Activated T-cell treated with anti-CD3 and anti-CD28 coated beads, Interleukin-2, amount 50 U/mL, for 4 hours (primary cell): ENCODE data around the gene CASP12. TPM values are rescaled to one million over a fixed set of nuclear protein-coding genes. Genes with fewer than 3 reads are reported as not detected.
A peak's percentile ranks its signal among the peaks of the same experiment; 100 is the strongest.

Experiments
- ATAC-seq, 2 donors: fragments of 200-7000 bp; cut with Tn5 transposase; one replicate each; pipeline ENCODE4 v1.10.0; 2021
- DNase-seq: peaks from one replicate; pipeline ENCODE4 v3.0.0-alpha.2; 2020
- H3K27me3 Mint-ChIP-seq: one replicate; pipeline ENCODE4 v1.8.0; 2021; ENCODE audit warnings: low read depth, mixed read lengths
- H3K36me3 Mint-ChIP-seq: one replicate; pipeline ENCODE4 v1.8.0; 2022; ENCODE audit warnings: mixed read lengths; ENCODE audit not compliant: insufficient read depth
- H3K4me1 Mint-ChIP-seq: one replicate; pipeline ENCODE4 v1.8.0; 2021; ENCODE audit warnings: low read depth, mixed read lengths
- H3K4me3 Mint-ChIP-seq: one replicate; pipeline ENCODE4 v1.8.0; 2021; ENCODE audit warnings: mild to moderate bottlenecking, moderate library complexity, mixed read lengths
- H3K9me3 Mint-ChIP-seq: one replicate; pipeline ENCODE4 v1.8.0; 2021; ENCODE audit warnings: mixed read lengths
- total RNA-seq, 3 donors: library from RNA; stranded (reverse); gene quantifications; one replicate each; pipeline ENCODE4 v1.2.1, GENCODE V29; 2021

The CASP12 gene
- total RNA-seq, 3 donors from 2014 or later = 0.23 TPM; not detected in 2

DNA sequence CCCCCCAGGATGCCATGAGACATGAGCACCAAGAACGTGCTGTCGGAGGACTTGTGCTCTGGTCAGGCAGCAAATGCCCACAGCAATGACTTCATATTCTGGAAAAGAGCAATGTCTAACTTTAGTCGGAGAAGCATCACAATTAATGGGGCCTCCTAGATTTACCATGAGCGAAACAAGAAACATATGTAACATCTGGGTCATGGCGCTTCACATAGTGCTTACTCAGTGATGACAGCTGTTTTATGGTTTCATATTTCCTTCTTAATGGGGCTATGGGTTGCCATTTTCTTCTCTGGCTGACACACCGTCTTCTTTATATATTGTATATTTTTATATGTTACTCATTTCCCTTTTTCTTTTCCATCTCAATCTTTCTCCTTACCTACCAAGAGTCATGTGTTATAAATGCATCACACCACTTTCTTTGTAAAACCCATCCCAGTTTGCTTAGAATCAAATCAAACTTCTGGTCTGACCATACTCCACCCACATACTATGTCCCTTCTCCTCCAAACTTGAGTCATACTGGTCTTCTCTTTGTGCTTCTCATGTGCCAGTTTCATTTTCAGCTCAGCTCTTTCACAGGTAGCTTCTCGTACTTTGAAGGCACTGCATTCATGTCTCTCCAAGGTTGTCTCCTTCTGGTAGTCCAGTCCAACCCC is 9.4 kb upstream of the CASP12 start:
- peaks cover 27% of the 10 kb centered on the region for H3K4me1 Mint-ChIP-seq
- H3K27me3 Mint-ChIP-seq = no peaks in the 10 kb centered on the region
- H3K9me3 Mint-ChIP-seq = no peaks in the 10 kb centered on the region
- peaks cover 25% of the 10 kb centered on the region for H3K36me3 Mint-ChIP-seq
- ATAC-seq = peak; percentile 71 to 86
- peak overlapping the region; percentile 7 for H3K4me3 Mint-ChIP-seq
- no peak for DNase-seq

DNA sequence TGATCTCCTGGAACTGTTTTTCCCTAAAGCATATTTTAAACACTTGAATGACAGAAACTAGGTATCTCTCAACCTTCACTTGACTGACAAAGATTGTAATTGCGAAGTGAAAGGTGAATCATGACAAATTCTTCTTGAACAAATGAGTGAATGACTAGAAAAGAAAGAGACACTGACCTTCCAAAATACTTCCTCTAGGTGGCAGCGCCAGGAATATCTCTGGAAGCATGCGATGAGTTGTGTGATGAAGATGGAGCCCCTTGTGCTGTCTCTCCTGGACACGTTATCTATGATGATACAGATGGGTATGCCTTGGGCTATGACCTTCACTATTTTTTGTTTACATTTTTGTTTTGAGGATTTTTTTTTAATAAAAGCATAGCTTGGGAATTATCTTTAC is 7.0 kb upstream of the CASP12 start:
- Mint-ChIP-seq H3K36me3 (peaks cover 40% of the 10 kb centered on the region), H3K27me3 (no peaks in the 10 kb centered on the region), H3K4me3 (no peak overlapping the region), H3K4me1 (peaks cover 30% of the 10 kb centered on the region), H3K9me3 (no peaks in the 10 kb centered on the region)
- ATAC-seq (no peak), DNase-seq (no peak)

DNA sequence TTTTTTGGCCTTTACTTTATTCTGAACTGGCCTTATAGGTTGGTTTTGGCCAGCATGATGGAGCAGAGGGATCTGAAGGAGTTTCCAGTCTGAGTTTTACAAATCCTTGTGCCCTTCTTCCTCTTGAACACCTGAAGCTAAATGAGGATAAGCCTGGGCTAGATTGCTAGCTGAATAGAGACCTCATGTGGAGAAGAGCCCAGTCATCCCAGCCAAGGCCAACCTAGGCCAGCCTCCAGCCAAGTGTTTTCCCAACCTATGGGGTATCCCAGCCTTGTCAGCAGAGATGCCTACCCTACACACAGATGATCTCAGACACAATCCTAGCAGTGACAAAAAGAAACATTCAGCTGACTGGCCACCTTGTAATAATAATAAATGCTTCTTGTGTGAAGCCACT is 966 bp upstream of the CASP12 start:
- Mint-ChIP-seq H3K36me3 (peaks cover 17% of the 10 kb centered on the region), H3K27me3 (no peaks in the 10 kb centered on the region), H3K4me3 (no peak overlapping the region), H3K4me1 (peaks cover 28% of the 10 kb centered on the region), H3K9me3 (no peaks in the 10 kb centered on the region)
- DNase-seq (no peak), ATAC-seq (no peak)

DNA sequence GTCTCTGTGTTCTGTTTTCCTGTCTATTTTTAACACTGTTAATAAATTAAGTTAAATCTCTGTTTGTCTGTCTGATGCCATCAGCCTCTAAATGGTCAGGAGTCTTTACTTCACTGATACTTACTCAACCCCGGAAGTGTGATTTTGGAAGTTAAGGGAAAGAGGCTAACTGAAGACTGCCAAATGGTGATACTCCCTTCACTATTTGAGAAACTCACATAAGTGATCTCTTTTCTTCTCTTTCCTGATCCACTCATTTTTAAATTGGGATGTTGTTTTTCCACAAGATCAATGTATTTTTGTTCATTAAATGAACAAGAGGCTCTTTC is 389 bp upstream of the CASP12 start:
- peak overlapping the region; percentile 72 for H3K4me3 Mint-ChIP-seq
- H3K36me3 Mint-ChIP-seq = peaks cover 17% of the 10 kb centered on the region
- DNase-seq = no peak
- no peaks in the 10 kb centered on the region for H3K9me3 Mint-ChIP-seq
- H3K4me1 Mint-ChIP-seq = peaks cover 28% of the 10 kb centered on the region
- H3K27me3 Mint-ChIP-seq = no peaks in the 10 kb centered on the region
- no peak for ATAC-seq

DNA sequence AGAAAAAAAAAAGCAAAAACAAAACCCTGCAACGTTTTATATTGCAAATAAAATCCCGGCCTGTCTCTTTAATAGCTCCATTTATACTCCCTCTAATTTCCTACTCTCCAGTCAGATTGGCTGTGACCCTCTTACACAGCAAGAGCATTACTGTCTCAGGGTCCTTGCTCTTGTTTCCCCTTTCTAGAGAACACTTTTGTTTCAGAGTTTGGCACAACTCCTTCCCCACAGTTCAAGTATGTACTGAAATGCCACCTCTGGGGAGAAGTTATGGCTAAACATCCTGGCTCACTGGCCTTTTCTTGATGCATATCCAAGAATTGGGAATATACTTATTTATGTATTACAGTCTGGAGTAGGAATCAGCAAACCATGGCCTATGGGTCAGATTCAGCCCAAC is 2.6 kb downstream of the CASP12 start:
- peaks cover 16% of the 10 kb centered on the region for H3K4me1 Mint-ChIP-seq
- no peaks in the 10 kb centered on the region for H3K9me3 Mint-ChIP-seq
- ATAC-seq (no peak), DNase-seq (no peak)
- no peak overlapping the region for H3K4me3 Mint-ChIP-seq
- no peaks in the 10 kb centered on the region for H3K36me3 Mint-ChIP-seq
- H3K27me3 Mint-ChIP-seq = no peaks in the 10 kb centered on the region

DNA sequence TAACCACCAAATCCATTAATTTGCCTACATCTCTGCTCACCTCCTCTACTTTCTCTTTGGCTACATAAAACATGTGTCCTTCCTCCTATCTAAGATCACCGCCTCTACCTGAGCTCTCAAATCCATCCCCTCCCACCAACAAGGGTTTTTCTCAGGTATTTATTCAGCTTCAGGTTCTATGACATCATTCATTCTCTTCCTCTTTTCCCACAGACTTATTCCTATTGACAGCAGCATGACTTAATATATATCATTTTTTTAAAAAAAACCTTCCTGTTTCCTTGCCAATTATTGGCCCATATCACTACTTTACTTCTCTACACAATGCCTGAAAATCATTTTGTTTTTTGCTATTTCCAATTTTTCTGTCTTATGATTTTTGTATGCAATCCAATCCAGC is 4.4 kb downstream of the CASP12 start:
- DNase-seq = no peak
- no peaks in the 10 kb centered on the region for H3K36me3 Mint-ChIP-seq
- no peak overlapping the region for H3K4me3 Mint-ChIP-seq
- no peaks in the 10 kb centered on the region for H3K9me3 Mint-ChIP-seq
- H3K27me3 Mint-ChIP-seq = no peaks in the 10 kb centered on the region
- ATAC-seq = no peak
- peaks cover 16% of the 10 kb centered on the region for H3K4me1 Mint-ChIP-seq

DNA sequence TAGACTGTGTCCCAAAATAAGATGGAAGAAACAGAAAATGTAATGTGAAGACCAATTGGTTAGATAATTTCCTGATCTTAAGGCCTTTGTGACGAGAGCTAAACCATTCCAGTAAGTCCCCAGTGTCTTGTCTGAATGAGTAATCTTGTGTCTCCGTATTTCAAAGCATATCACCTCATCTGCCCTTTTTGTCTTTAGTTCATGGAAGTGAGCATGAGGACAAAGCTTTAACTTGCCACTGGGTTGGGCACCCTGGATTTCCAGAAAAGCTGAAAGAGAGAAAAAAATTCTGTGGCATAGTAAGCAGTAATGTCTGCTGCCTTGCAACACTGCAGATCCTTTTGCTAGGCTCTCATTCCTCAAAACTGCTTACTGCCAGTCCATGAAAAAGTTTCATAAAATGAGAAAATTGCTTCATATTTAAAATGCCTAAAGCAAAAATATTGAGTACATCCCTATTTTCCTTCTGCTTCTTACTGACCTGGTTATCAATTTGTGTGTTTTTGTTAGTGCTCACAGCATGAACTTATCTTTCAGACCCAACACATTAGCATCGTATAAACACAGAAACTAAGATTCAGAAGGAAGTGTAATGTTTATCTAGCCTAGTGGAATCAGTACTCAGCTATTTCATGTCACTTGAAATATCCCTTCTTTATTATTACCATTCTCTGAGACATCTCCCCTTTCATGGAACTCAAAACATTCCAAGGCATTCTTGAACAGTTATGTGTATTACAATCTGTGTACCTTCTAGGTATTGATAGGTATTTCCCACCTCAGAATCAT is 5.3 kb downstream of the CASP12 start:
- H3K4me1 Mint-ChIP-seq = peaks cover 7% of the 10 kb centered on the region
- ATAC-seq (no peak), DNase-seq (no peak)
- no peaks in the 10 kb centered on the region for H3K9me3 Mint-ChIP-seq
- H3K36me3 Mint-ChIP-seq = no peaks in the 10 kb centered on the region
- H3K27me3 Mint-ChIP-seq = no peaks in the 10 kb centered on the region
- H3K4me3 Mint-ChIP-seq = no peak overlapping the region

DNA sequence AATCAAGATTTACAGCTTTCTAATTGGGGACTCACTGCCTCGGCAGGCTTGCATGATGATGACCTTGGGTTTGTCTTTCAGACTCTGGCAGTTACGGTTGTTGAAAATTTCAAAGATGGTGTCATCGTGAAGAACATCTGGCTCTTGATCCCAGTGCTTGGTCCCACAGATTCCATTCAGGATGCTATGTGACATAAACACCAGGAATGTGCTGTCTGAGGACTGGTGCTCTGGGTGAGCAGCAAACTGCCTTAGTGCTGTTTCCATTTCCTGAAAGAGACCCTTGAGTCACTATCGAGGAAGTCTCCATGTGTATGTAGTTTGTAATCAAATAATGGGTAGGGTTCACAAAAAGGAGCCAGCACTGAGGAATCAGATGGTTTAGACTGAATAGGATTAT is 7.1 kb downstream of the CASP12 start:
- no peak for ATAC-seq
- H3K36me3 Mint-ChIP-seq = no peaks in the 10 kb centered on the region
- no peaks in the 10 kb centered on the region for H3K4me1 Mint-ChIP-seq
- H3K27me3 Mint-ChIP-seq = no peaks in the 10 kb centered on the region
- DNase-seq = no peak
- H3K9me3 Mint-ChIP-seq = no peaks in the 10 kb centered on the region
- no peak overlapping the region for H3K4me3 Mint-ChIP-seq

DNA sequence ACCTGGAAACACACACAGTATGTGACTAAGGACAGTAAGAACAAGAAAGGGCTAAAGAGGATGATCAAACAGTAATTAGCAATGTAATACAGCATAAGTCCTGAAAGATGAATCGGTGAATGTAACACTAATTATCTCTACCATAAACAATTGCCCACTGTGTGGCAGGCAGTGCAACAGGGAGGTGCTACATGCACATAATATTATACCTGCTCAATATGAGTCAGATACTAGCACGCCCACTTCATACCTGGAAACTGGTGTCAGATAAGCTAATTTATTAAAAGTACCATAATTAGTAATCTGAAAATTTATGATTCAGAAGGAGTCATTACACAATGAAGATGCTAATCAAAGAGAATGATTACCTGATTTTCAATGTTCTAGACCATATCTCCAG is 14.9 kb downstream of the CASP12 start:
- ATAC-seq (peak in 1 of 2 donors; percentile 52), DNase-seq (no peak)
- peaks cover 2% of the 10 kb centered on the region for H3K36me3 Mint-ChIP-seq
- peaks cover 23% of the 10 kb centered on the region for H3K4me1 Mint-ChIP-seq
- no peaks in the 10 kb centered on the region for H3K9me3 Mint-ChIP-seq
- H3K27me3 Mint-ChIP-seq = no peaks in the 10 kb centered on the region
- H3K4me3 Mint-ChIP-seq = no peak overlapping the region

DNA sequence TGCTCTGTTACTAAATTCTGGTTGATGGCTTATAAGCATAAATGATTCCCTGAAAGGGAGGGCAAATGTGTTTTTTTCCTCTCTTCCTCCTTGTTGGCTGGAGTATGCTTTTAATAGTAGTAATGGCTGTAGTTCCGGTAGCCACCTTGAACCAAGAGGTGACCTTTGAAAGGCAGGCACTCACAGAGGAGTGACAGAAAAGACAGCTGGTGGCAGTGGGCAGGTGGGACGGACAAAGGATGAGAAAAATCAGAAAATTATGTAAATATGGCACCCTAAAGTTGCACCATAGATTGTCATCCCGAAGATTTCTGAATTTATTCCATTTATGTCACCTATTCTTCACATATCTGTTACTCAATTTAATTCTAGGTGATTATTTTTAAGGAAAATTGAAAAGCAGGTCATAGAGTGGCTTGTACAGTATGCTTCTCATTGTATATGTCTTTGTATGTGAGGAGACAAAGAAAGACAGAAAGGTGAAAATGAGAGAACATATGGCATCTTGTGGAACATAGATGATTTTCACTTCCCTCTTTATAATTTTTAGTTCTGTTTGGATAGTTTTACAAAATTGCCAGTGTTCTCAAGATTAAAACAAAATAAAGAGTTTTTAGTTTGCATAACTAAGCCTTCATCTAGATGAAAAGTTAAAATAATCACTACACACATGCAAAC is 17.0 kb downstream of the CASP12 start:
- Mint-ChIP-seq H3K9me3 (no peaks in the 10 kb centered on the region), H3K36me3 (peaks cover 2% of the 10 kb centered on the region), H3K4me1 (peaks cover 44% of the 10 kb centered on the region), H3K27me3 (no peaks in the 10 kb centered on the region), H3K4me3 (no peak overlapping the region)
- ATAC-seq (no peak), DNase-seq (no peak)

DNA sequence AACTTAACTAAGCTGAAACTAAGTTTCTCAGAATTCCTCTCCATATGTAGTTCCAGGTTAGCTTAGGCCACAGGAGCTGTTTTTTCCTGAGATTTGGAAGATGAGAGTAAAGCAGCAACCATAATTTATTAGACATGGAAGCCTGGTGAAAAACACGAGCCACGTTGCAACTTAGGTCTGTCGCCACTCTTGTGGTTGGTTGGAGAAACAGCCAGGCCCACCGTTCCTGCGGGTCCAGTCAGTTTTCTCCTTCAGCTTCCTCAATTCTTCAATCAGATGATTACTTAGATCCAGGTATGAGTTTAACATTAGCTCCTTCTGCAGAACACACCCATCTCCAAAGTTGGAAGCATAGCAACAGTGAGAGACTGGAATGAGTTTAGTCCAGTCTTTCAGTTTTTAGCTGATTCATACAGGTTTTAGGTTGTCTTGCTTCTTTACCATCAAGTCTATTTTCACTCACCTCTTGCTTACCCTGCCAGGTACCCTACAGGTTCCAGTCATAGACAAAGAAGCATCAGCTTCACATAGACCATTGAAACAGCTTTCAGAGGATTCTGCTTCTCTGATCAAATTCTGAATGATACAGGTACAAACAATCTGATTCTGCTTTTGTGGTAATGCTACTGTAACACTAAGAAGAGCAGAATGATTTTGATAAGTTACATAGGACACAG is 18.6 kb downstream of the CASP12 start:
- H3K4me1 Mint-ChIP-seq = peaks cover 54% of the 10 kb centered on the region

DNA sequence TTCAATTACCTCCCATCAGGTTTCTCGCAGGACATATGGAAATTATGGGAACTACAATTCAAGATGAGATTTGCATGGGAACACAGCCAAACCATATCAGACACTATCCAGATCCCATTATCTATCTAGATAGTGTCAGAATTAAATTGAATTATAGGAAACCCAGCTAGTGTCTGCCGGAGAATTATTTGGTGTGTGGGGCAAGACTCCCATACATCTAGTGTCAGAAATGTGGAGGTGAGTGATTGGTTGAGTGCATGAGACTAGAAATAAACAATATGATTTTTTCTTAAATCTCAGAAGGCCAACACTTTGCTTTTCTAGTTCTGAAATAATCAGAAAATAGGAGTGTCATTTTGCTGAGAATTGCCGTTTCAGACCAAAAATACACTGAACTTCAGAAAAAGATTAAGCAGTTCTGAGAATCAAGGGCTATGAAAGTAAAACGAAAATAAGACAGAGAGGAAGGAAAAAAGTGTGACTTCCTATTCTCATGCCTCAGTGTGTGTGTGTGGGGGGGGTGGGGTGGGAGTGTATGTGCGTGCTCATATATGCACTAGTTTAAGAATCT is 21.3 kb downstream of the CASP12 start:
- peaks cover 51% of the 10 kb centered on the region for H3K4me1 Mint-ChIP-seq
- ATAC-seq (peak; percentile 68 to 77), DNase-seq (no peak)
- H3K4me3 Mint-ChIP-seq = peak overlapping the region; percentile 62
- no peaks in the 10 kb centered on the region for H3K27me3 Mint-ChIP-seq
- no peaks in the 10 kb centered on the region for H3K9me3 Mint-ChIP-seq
- H3K36me3 Mint-ChIP-seq = peaks cover 2% of the 10 kb centered on the region

More for the DNA sequence above, 18.6 kb downstream of the CASP12 start:
- no peak for DNase-seq
- ATAC-seq = no peak
- Mint-ChIP-seq H3K36me3 (peaks cover 2% of the 10 kb centered on the region), H3K27me3 (no peaks in the 10 kb centered on the region), H3K4me3 (no peak overlapping the region), H3K9me3 (no peaks in the 10 kb centered on the region)

DNA sequence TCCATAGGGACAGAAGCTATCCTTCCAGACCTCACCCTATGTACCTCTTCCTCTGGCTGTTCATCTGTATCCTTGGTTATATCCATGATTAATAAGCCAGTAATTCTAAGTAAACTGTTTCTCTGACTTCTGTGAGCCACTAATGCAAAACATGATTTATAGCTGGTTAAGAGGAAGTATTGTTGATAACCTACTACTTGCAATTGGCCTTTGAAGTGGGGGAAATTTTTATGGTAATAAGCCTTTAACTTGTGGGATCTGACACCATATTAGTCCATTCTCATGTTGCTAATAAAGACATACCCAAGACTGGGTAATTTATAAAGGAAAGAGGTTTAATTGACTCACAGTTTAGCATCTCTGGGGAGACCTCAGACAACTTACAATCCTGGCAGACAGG is 21.9 kb downstream of the CASP12 start:
- Mint-ChIP-seq H3K4me1 (peaks cover 51% of the 10 kb centered on the region), H3K9me3 (no peaks in the 10 kb centered on the region), H3K4me3 (peak overlapping the region; percentile 62), H3K36me3 (peaks cover 2% of the 10 kb centered on the region), H3K27me3 (no peaks in the 10 kb centered on the region)
- DNase-seq (no peak), ATAC-seq (peak; percentile 29 to 32)

DNA sequence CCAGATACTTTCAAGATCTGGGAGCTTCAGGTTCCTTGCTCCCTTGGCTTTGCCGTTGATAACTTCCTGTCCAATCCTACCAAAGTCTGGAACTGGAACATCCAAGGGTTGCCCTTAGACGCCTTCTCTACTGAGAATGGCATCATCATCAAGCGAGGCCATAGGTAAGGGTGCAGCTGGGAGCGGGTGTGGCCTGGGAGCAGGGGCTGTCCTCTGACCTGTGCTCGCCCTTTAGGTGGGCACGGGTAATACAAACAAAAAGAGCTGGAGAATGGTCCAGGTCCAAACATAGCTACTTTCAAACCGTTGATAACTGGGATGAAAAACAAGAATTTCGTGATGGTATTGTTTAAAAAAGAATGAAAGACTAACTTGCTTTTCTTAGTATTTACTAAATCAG is 25.0 kb downstream of the CASP12 start:
- Mint-ChIP-seq H3K27me3 (no peaks in the 10 kb centered on the region), H3K4me1 (peaks cover 33% of the 10 kb centered on the region), H3K4me3 (no peak overlapping the region), H3K36me3 (no peaks in the 10 kb centered on the region), H3K9me3 (no peaks in the 10 kb centered on the region)
- no peak for ATAC-seq
- DNase-seq = no peak
